Motor neuron (in vitro differentiated cells): Measurements from ENCODE around the gene CAPNS1. TPM values are rescaled to one million over a fixed set of nuclear protein-coding genes. Genes with fewer than 3 reads are reported as not detected.
A peak's percentile ranks its signal among the peaks of the same experiment; 100 is the strongest.
"Not testable (repeated sequence)": the region's sequence is repeated elsewhere in the genome, so short reads cannot be mapped to it uniquely, and the experiment has no call there.

Experiments
- ATAC-seq, 8 experiments: fragments of 200-7000 bp; cut with Tn5 transposase; replicated peaks in 6 of 8; 2 replicates each; pipeline ENCODE4 v1.8.0; 2021; ENCODE audit warnings: mild to moderate bottlenecking in 8 of 8, moderate library complexity in 8 of 8
- H3K27ac ChIP-seq, 2 donors: fragments of 250-450 bp; sonication (Bioruptor Pico); 2 replicates each; pipeline ENCODE4 v1.9.0; 2021; ENCODE audit warnings: antibody characterized with exemption in 2 of 2, mild to moderate bottlenecking in 2 of 2, moderate library complexity in 1 of 2
- H3K4me1 ChIP-seq, 2 donors: fragments of 250-450 bp; sonication (Bioruptor Pico); replicated peaks in 1 of 2; 2 replicates each; pipeline ENCODE4 v1.6.1; 2021; ENCODE audit warnings: antibody characterized with exemption in 2 of 2, mild to moderate bottlenecking in 2 of 2, moderate library complexity in 1 of 2
- H3K4me3 ChIP-seq, 5 donors: fragments of 250-450 bp; sonication (Bioruptor Pico); 2 replicates each; pipeline ENCODE4 v1.9.0; 2021; ENCODE audit warnings: antibody characterized with exemption in 5 of 5, mild to moderate bottlenecking in 5 of 5, moderate library complexity in 4 of 5
- WGBS, 10 experiments: fragments of 450-650 bp; shearing (Covaris generic); methylation state at CpG; one replicate each; pipeline ENCODE4 v1.0.0; 2022; 5-methylcytosine and 5-hydroxymethylcytosine counted together
- in situ Hi-C, 9 experiments: fragments of 400-800 bp; cut with MboI; loops; one replicate each; pipeline ENCODE4 v1.15.0; 2021; ENCODE audit warnings: low sequenced_read_pairs in 9 of 9, low pct_unique_long_range_greater_than_20kb in 2 of 9; ENCODE audit not compliant: unreplicated experiment in 9 of 9
- total RNA-seq, 8 experiments: library from RNA; unstranded; fragments of 300-600 nt; gene quantifications; 2 replicates each; pipeline versions ENCODE4 v1.2.3 to v1.2.4, GENCODE V29; 2022

CAPNS1 gene
- total RNA-seq, 8 experiments from 2014 or later: 146 to 839 (median 321) TPM

- peaks cover 2 to 3% of the 10 kb centered on the region in 2 donors for H3K4me1 ChIP-seq
- ATAC-seq: peak in 3 of 8 experiments; percentile 2 to 11 (median 5)
- 57 to 88% (median 72%) methylated on average over 2 to 3 of the region's 26 CpGs; no CpG with 5 or more reads in 6 of the 10 experiments for WGBS, 10 experiments
- no peak overlapping the region for H3K27ac ChIP-seq
- in situ Hi-C loops: loop anchor here in 1 of 9 experiments (10.0 kb wide), 1 partner anchor 54 kb away; no protein-coding TSS in a partner anchor
- no peak overlapping the region for H3K4me3 ChIP-seq
These were observed 19.5 kb upstream of the CAPNS1 start for GRCh38 chr19:36120092-36120983.

DNA sequence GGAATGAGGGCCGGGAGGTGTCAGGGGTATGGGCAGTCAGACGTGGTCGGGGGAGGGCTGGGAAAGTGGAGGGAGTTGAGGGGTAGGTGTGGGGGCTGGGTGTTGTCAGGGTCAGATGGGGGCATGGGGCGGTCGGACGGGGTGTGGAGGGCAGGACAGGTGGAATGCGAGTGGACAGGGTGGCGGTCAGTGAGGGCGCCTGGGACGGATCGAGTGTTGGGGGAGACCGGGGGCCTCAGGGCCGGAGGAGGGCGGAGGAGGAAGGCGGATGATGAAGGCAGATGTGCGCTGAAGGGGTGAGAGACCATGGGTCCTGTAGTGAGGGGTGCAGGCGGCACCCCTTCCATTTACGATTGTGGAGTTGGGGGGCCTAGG lies 18.9 kb upstream of the CAPNS1 start:
- in situ Hi-C loops: loop anchor here in 1 of 9 experiments (10.0 kb wide), 1 partner anchor 54 kb away; no protein-coding TSS in a partner anchor
- peaks cover 2 to 3% of the 10 kb centered on the region in 2 donors for H3K4me1 ChIP-seq
- no CpG with 5 or more reads among the region's 18 CpGs for WGBS, 10 experiments
- H3K4me3 ChIP-seq: no peak overlapping the region
- ATAC-seq: peak in 4 of 8 experiments; percentile 7 to 24 (median 14)
- H3K27ac ChIP-seq: no peak overlapping the region

- ATAC-seq: peak in 4 of 8 experiments; percentile 11 to 28 (median 14)
- H3K4me1 ChIP-seq: no peaks in the 10 kb centered on the region
- 85 to 93% (median 88%) methylated on average over 3 to 13 of the region's 49 CpGs; no CpG with 5 or more reads in 7 of the 10 experiments for WGBS, 10 experiments
- in situ Hi-C loops: loop anchor here in 1 of 9 experiments (10.0 kb wide), 1 partner anchor 53 kb away; no protein-coding TSS in a partner anchor
- no peak overlapping the region for H3K4me3 ChIP-seq
- no peak overlapping the region for H3K27ac ChIP-seq
These were observed 18.3 kb upstream of the CAPNS1 start for GRCh38 chr19:36121486-36122124.

DNA sequence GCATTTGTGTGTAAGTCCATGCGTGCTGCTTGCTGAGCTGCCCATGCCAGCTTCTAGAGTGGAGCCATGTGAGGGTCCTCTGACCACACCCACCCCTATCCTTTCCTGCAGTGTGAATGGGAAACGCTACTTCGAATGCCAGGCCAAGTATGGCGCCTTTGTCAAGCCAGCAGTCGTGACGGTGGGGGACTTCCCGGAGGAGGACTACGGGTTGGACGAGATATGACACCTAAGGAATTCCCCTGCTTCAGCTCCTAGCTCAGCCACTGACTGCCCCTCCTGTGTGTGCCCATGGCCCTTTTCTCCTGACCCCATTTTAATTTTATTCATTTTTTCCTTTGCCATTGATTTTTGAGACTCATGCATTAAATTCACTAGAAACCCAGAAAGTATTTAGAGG lies 14.3 kb upstream of the CAPNS1 start:
- Histone ChIP-seq H3K27ac (no peak overlapping the region), H3K4me1 (peaks cover 0 to 3% of the 10 kb centered on the region in 2 donors), H3K4me3 (no peak overlapping the region)
- no peak for ATAC-seq
- in situ Hi-C loops: loop anchor here in 1 of 9 experiments (10.0 kb wide), 1 partner anchor 49 kb away; no protein-coding TSS in a partner anchor
- WGBS, 10 experiments: 70 to 100% (median 96%) methylated on average over 1 to 8 of the region's 9 CpGs; no CpG with 5 or more reads in 3 of the 10 experiments

GRCh38 chr19:36128392-36128736 lies 11.5 kb upstream of the CAPNS1 start:
- Histone ChIP-seq H3K4me3 (peak overlapping the region; percentile 42 to 47 (median 43)), H3K4me1 (peaks cover 0 to 3% of the 10 kb centered on the region in 2 donors), H3K27ac (peak overlapping the region; percentile 62 to 79)
- in situ Hi-C loops: loop anchor here in 1 of 9 experiments (10.0 kb wide), 1 partner anchor 46 kb away; no protein-coding TSS in a partner anchor
- 7 to 40% (median 18%) methylated on average over 2 to 8 of the region's 10 CpGs; no CpG with 5 or more reads in 2 of the 10 experiments for WGBS, 10 experiments
- peak in 7 of 8 experiments; percentile 2 to 8 (median 4) for ATAC-seq

DNA sequence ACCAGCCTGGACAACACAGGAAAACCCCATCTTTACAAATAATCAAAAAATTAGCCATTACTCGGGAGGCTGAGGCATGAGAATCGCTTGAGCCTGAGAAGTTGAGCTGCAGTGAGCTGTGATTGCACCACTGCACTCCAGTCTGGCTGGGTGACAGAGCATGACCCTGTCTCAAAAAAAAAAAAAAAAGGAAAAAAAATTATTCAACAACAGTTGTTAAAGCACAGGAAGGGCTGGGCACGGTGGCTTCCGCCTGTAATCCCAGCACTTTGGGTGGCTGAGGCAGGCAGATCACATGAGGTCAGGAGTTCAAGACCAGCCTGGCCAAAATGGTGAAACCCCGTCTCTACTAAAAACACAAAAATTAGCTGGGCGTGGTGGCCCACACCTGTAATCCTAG lies 8.6 kb upstream of the CAPNS1 start:
- H3K27ac ChIP-seq, H3K4me3 ChIP-seq, ATAC-seq, H3K4me1 ChIP-seq, in situ Hi-C loops: not testable (repeated sequence)
- WGBS, 10 experiments: 40 to 93% (median 80%) methylated on average over 1 to 5 of the region's 6 CpGs; no CpG with 5 or more reads in 3 of the 10 experiments

GRCh38 chr19:36134867-36135266 lies 5.0 kb upstream of the CAPNS1 start:
- ATAC-seq, H3K4me1 ChIP-seq, in situ Hi-C loops, H3K4me3 ChIP-seq, H3K27ac ChIP-seq: not testable (repeated sequence)
- 29 to 100% (median 87%) methylated on average over 1 to 2 of the region's 4 CpGs; no CpG with 5 or more reads in 4 of the 10 experiments for WGBS, 10 experiments

DNA sequence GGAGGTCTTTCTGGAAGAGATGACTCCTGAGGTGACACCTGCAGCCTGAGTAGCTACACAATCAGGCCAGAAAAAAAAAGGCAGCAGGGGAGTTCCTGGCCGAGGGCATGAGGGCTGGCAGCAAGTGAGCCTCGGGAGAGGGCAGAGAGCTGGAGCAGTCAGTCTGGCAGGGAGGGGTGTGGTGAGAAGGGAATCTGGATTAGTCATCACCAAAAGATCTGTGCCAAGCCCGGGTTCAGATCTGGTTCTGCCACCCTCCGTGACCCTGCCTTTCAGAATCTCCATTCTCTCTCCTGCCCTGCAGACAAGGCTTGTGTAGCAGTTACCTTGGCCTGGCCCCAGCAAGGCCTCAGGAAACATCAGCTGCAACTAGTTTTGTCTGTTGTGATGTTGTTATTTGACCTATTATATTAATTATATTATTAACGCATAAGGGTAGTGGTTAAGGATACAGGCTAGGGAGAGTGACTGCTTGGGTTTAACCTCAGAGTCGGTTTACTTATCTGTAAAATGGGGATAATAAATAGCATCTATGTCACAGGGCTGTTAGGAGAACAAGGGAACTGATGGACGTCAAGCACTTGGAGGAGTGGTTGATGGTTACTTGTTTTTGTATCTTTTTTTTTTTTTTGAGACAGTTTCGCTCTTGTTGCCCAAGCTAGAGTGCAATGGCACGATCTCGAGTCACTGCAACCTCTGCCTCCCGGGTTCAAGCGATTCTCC lies 2.7 kb upstream of the CAPNS1 start:
- 55 to 87% (median 71%) methylated on average over 1 to 12 of the region's 12 CpGs; no CpG with 5 or more reads in 2 of the 10 experiments for WGBS, 10 experiments
- H3K4me1 ChIP-seq: peaks cover 5 to 6% of the 10 kb centered on the region in 2 donors
- in situ Hi-C loops: no loop called here
- ATAC-seq: peak in 3 of 8 experiments; percentile 1 to 9 (median 1)
- no peak overlapping the region for H3K4me3 ChIP-seq
- no peak overlapping the region for H3K27ac ChIP-seq

GRCh38 chr19:36139120-36139472 lies 770 bp upstream of the CAPNS1 start:
- in situ Hi-C loops: no loop called here

DNA sequence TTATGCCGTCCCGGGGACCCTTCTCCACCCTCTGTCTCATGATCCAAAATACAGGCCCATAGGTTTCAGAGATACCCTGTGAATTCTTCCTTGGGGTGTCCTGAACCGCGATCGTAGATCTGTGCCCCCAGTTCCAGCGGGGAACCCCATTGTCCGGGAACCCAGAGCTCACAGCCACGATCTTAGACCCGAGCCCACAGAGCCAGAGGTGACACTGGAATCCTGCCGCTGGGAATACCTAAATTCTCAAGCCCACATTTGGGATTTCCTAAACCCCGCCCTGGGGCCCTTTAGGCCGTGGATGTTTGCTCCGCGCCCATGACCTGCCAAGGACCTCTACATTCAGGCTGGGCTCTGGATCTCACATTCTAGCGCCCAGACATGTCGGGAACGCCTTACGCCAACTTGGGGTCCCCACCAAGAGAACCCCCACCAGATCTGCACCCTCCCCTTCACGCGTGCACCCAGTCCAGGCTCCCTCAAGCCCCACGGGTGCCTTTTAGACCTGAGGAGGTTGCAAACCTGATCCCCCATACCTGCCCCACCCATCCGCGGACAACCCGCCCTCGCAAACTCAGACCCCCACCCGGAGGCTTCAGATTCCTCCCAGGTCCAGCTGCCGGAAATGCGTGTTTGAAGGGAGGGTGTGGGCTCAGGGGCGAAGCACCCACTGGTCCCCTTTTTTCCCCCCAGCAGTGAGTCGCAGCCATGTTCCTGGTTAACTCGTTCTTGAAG lies 605 bp downstream of the CAPNS1 start:
- 0% methylated on average over 1 to 16 of the region's 31 CpGs; no CpG with 5 or more reads in 7 of the 10 experiments for WGBS, 10 experiments
- in situ Hi-C loops: no loop called here

More at GRCh38 chr19:36139120-36139472, 770 bp upstream of the CAPNS1 start:
- WGBS, 10 experiments: 54 to 86% (median 64%) methylated on average over 2 to 7 of the region's 7 CpGs; no CpG with 5 or more reads in 1 of the 10 experiments
- Histone ChIP-seq H3K4me3 (peak overlapping the region; percentile 69 to 99 (median 86)), H3K27ac (peak overlapping the region; percentile 70 to 84), H3K4me1 (peaks cover 5 to 6% of the 10 kb centered on the region in 2 donors)
- no peak for ATAC-seq

GRCh38 chr19:36141039-36141927 lies 1.4 kb downstream of the CAPNS1 start:
- H3K27ac ChIP-seq: peak overlapping the region; percentile 81 to 84
- ATAC-seq: peak; percentile 9 to 57 (median 34)
- WGBS, 10 experiments: 60 to 100% (median 89%) methylated on average over 1 to 4 of the region's 42 CpGs; no CpG with 5 or more reads in 5 of the 10 experiments
- in situ Hi-C loops: no loop called here
- peaks cover 5 to 6% of the 10 kb centered on the region in 2 donors for H3K4me1 ChIP-seq
- H3K4me3 ChIP-seq: peak overlapping the region; percentile 69 to 99 (median 86)

More for the DNA sequence above, 605 bp downstream of the CAPNS1 start:
- Histone ChIP-seq H3K27ac (peak overlapping the region; percentile 81 to 84), H3K4me1 (peaks cover 5 to 6% of the 10 kb centered on the region in 2 donors), H3K4me3 (peak overlapping the region; percentile 69 to 99 (median 86))
- peak; percentile 3 to 41 (median 11) for ATAC-seq
